HFF-Myc (cell line): ENCODE results near the gene SYNJ2.
A peak's percentile ranks its signal among the peaks of the same experiment; 100 is the strongest.

Experiments used
- DNase-seq: peaks from one replicate; pipeline ENCODE4 v3.0.0-alpha.2; 2011; ENCODE audit warnings: low read depth; ENCODE audit errors: extremely low read depth
- H3K4me3 ChIP-seq: replicated peaks from 2 replicates; pipeline ENCODE4 v1.5.1; 2011; ENCODE audit warnings: low read depth, mild to moderate bottlenecking, control low read depth, low read length
- CTCF ChIP-seq: IDR thresholded peaks from 2 replicates; pipeline ENCODE4 v1.5.1; 2012; ENCODE audit warnings: mild to moderate bottlenecking, low read depth, low read length, control low read depth; ENCODE audit errors: missing control alignments

Gene SYNJ2

GRCh38 chr6:158039571-158040050, 57.9 kb downstream of the SYNJ2 start:
- H3K4me3 ChIP-seq = no peak overlapping the region
- no peak for TF ChIP-seq CTCF
- DNase-seq = no peak

- TF ChIP-seq CTCF = no peak
- H3K4me3 ChIP-seq = no peak overlapping the region
- DNase-seq = peak; percentile 87
Measured at GRCh38 chr6:158040051-158040803, 58.6 kb downstream of the SYNJ2 start.

- no peak for TF ChIP-seq CTCF
- H3K4me3 ChIP-seq = no peak overlapping the region
- DNase-seq = no peak
Measured at GRCh38 chr6:158040804-158041347, 59.2 kb downstream of the SYNJ2 start.

GRCh38 chr6:158041370-158041769, 59.7 kb downstream of the SYNJ2 start:
- DNase-seq = no peak
- no peak for TF ChIP-seq CTCF
- H3K4me3 ChIP-seq = no peak overlapping the region

GRCh38 chr6:158041788-158042187, 60.1 kb downstream of the SYNJ2 start:
- no peak overlapping the region for H3K4me3 ChIP-seq
- DNase-seq = no peak
- no peak for TF ChIP-seq CTCF

- no peak overlapping the region for H3K4me3 ChIP-seq
- TF ChIP-seq CTCF = no peak
- no peak for DNase-seq
Measured at GRCh38 chr6:158042245-158042798, 60.7 kb downstream of the SYNJ2 start.
